ENCODE measurements around the gene TSSK3.

Gene TSSK3

DNA sequence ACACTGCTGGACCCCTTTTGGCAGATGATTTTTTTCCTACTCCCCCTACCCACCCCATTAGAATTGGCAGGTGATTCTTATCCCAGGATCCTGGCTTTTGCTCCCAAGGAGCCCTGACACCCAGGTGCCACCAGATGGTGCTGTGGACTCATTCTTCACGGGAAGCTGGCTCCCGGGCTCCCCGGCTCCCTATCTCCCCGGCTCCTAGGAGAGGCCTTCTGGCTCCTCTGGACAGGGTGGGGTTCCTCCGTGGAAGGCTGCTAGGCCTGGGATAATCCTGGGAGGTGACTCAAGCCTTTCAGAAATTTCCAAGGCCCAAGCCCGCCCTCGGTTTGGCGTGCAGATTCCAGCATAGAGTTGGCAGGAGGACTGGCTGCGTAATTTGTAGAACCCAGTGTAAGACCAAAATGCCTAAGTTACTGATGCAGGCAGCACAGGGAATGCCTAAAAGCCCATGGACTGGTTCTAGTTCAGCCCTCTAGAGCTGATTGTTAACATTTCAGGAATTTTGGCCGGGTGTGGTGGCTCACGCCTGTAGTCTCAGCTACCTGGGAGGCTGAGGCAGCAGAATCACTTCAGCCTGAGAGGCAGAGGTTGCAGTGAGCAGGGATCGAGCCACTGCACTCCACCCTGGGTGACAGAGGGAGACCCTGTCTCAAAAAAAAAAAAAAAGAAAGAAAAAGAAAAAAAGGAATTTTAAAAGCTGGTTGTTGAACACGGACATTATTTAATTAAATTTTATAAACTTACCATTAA lies 38.7 kb downstream of the TSSK3 start:
- peak; percentile 95 for DNase-seq (ENCODE audit: low spot score)

DNA sequence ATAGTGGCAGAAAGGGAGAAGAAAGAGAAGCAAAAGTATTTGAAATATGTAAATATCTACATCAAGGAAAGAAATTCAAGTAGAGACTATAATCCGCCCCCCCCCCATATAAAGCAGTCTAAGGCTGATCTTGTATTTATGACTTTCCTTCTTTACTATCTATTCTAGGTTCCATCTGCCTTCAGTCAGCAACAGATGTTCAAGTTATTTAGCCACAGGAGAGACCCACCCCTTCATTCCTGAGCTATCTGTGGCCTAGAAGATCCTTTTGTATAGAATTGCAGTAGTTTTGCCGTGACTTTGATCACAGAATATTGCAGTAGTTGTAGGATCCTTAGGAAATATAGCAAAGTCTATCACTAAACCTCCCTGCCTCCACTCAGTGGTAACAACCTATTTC lies 42.6 kb downstream of the TSSK3 start:
- peak; percentile 60 for DNase-seq (ENCODE audit: low spot score)

DNA sequence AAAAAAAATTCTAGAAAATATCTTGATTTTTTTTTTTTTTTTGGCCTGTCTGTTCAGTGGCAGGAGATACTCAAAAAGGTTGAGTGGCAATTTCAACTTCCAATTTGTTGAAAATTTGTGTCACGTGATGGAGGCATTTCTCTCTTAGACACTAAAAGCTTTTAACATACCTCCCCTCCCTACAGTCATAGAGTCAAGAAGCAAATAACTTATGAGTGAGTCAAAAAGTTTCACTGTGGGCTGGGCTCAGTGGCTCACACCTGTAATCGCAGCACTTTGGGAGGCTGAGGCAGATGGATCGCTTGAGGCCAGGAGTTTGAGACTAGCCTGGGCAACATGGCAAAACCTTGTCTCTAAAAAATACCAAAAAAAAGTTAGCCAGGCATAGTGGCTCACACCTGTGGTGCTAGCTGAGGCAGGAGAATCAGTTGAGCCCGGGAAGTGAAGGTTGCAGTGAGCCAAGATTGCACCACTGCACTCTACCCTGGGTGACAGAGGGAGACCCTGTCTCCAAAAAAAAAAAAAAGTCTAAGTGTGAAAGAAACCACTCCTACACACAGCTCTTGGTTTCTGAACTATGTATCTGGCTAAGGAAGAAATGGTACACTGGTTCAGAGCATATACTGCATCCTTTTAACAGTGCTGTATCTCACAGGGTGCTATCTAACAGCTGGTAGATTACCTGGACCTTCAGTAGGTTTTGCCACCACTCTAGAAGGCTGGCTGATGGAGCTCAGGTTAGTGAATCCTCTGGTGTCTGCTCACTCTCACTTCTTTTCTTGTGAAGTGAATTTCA lies 43.5 kb downstream of the TSSK3 start:
- no peak for DNase-seq (ENCODE audit: low spot score)

DNA sequence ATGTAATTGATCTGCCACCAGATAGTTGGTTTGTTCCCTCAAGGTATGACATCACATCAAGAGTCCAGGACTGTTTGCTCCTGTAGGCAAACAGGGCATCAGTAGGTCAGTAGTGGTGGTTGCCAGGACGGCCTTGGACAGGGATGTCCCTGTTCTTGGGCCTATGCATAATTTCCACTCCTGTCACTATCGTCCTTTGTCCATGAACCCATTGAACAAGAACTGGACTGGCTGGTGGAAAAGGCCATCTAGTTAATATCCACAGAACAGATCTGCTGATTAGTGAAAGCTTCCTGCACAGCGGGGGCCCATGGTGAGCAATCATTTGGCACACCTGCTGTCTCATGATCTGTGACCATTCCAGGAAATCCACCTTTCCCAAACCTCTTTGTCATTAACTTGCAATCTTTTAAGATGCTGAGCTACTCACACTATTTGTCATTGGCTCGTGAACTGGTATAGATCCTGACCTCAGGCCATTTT lies 44.3 kb downstream of the TSSK3 start:
- no peak for DNase-seq (ENCODE audit: low spot score)

DNA sequence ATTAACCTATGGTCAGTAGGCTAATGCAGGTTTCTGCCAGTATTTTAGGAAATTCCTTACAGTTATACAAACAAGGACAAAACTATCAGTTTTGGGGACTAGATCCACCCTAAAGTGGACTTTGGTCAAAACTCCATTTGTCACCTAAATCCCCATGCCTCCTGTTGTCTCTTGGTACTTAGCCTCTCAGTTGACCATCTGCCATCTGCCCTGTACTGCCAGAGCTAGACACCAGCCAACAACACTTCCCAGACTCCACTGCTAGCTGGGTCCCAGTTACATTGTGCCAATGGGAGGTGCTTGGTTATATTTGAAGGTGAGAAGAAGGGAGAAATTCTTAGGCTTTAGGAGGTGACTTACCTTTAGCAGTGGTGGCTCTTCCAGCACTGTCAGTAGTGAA lies 48.9 kb downstream of the TSSK3 start:
- DNase-seq (ENCODE audit: low spot score), result no peak

DNA sequence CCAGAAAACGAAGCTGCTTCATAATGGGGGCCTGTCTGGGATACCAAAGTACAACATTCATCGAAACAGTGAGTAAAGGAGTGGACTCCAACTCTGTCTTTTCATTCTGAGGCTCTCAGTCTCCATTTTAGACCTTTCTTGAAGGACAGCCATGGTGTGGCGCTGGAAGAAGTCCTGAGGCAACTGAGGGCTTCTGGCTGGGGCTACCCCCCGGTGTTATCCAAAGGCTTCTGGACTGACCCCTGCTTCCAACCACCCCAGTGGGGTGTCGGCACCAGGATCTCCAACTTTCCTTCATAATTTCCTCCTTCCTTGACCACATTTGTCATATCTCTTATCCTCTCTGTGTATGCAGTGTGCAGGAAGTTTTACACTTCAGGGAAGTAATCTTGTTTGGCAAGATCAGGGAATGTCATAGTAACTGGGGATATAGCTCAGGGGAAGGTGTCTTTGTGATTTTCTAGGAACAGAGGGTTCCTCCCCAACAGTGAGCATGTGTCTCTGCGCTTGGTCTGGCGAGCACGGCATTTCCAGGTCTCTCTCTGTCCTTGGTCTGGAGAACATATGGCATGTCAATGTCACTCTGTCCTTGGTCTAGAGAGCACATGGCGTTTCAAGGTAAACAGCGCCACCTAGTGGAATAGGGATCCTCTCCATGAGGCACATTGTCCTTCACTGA lies 51.3 kb downstream of the TSSK3 start:
- peak; percentile 69 for DNase-seq (ENCODE audit: low spot score)
